ENCODE results near the gene KLHL30.
"Not testable (repeated sequence)": the region's sequence is repeated elsewhere in the genome, so short reads cannot be mapped to it uniquely, and the experiment has no call there.

KLHL30 gene

GRCh38 chr2:238113611-238114010, 24.9 kb upstream of the KLHL30 start:
- Histone ChIP-seq H3K9ac (ENCODE audit: low read length) (no peak overlapping the region), H3F3A (ENCODE audit: insufficient read depth, low read length) (no peaks in the 10 kb centered on the region), H3K4me3 (ENCODE audit: low read length) (no peak overlapping the region), H3K79me2 (ENCODE audit: low read length) (no peaks in the 10 kb centered on the region), H3K27ac (ENCODE audit: low read length) (no peak overlapping the region), H3K9me2 (replicated peaks; ENCODE audit: insufficient read depth, low read length) (no peaks in the 10 kb centered on the region), H3K27me3 (replicated peaks; ENCODE audit: insufficient read depth, low read length) (no peaks in the 10 kb centered on the region), H3K4me2 (ENCODE audit: low read depth, low read length) (no peak overlapping the region), H2AFZ (ENCODE audit: low read length) (no peak overlapping the region), H4K20me1 (ENCODE audit: insufficient read depth, low read length) (no peaks in the 10 kb centered on the region), H3K36me3 (replicated peaks; ENCODE audit: insufficient read depth, low read length) (no peaks in the 10 kb centered on the region), H3K4me1 (ENCODE audit: low read length) (peaks cover 5% of the 10 kb centered on the region), H3K9me3 (replicated peaks; ENCODE audit: insufficient read depth, low read length) (no peaks in the 10 kb centered on the region)
- TF ChIP-seq EZH2phosphoT487 (IDR thresholded peaks at IDR 0.05; ENCODE audit: low read length) (no peak), EZH2 (optimal IDR thresholded peaks at IDR 0.05; ENCODE audit: low read depth, low read length) (no peak), CTCF (IDR thresholded peaks at IDR 0.05; ENCODE audit: low read length) (no peak)
- no peak for DNase-seq

- Histone ChIP-seq H3K79me2 (ENCODE audit: low read length) (no peaks in the 10 kb centered on the region), H3K9me3 (replicated peaks; ENCODE audit: insufficient read depth, low read length) (no peaks in the 10 kb centered on the region), H3K27me3 (replicated peaks; ENCODE audit: insufficient read depth, low read length) (no peaks in the 10 kb centered on the region), H2AFZ (ENCODE audit: low read length) (no peak overlapping the region), H3K4me3 (ENCODE audit: low read length) (no peak overlapping the region), H3K9ac (ENCODE audit: low read length) (no peak overlapping the region), H3K4me1 (ENCODE audit: low read length) (no peaks in the 10 kb centered on the region), H4K20me1 (ENCODE audit: insufficient read depth, low read length) (no peaks in the 10 kb centered on the region), H3K27ac (ENCODE audit: low read length) (no peak overlapping the region), H3K4me2 (ENCODE audit: low read depth, low read length) (no peak overlapping the region), H3K9me2 (replicated peaks; ENCODE audit: insufficient read depth, low read length) (no peaks in the 10 kb centered on the region), H3F3A (ENCODE audit: insufficient read depth, low read length) (no peaks in the 10 kb centered on the region), H3K36me3 (replicated peaks; ENCODE audit: insufficient read depth, low read length) (no peaks in the 10 kb centered on the region)
- no peak for DNase-seq
- TF ChIP-seq EZH2phosphoT487 (IDR thresholded peaks at IDR 0.05; ENCODE audit: low read length), result no peak
Measured at GRCh38 chr2:238114331-238114841, 24.1 kb upstream of the KLHL30 start.

- H3K9me2 ChIP-seq (replicated peaks; ENCODE audit: insufficient read depth, low read length), result no peaks in the 10 kb centered on the region
- no peaks in the 10 kb centered on the region for H4K20me1 ChIP-seq (ENCODE audit: insufficient read depth, low read length)
- H3K36me3 ChIP-seq (replicated peaks; ENCODE audit: insufficient read depth, low read length), result no peaks in the 10 kb centered on the region
- no peak overlapping the region for H3K4me2 ChIP-seq (ENCODE audit: low read depth, low read length)
- no peaks in the 10 kb centered on the region for H3K9me3 ChIP-seq (replicated peaks; ENCODE audit: insufficient read depth, low read length)
- H3K4me1 ChIP-seq (ENCODE audit: low read length), result no peaks in the 10 kb centered on the region
- no peaks in the 10 kb centered on the region for H3K79me2 ChIP-seq (ENCODE audit: low read length)
- H3K4me3 ChIP-seq (ENCODE audit: low read length), result no peak overlapping the region
- TF ChIP-seq EZH2phosphoT487 (IDR thresholded peaks at IDR 0.05; ENCODE audit: low read length) (no peak), EZH2 (optimal IDR thresholded peaks at IDR 0.05; ENCODE audit: low read depth, low read length) (no peak), CTCF (IDR thresholded peaks at IDR 0.05; ENCODE audit: low read length) (no peak)
- H3K9ac ChIP-seq (ENCODE audit: low read length), result no peak overlapping the region
- no peaks in the 10 kb centered on the region for H3K27me3 ChIP-seq (replicated peaks; ENCODE audit: insufficient read depth, low read length)
- DNase-seq, result no peak
- no peak overlapping the region for H2AFZ ChIP-seq (ENCODE audit: low read length)
- no peaks in the 10 kb centered on the region for H3F3A ChIP-seq (ENCODE audit: insufficient read depth, low read length)
- H3K27ac ChIP-seq (ENCODE audit: low read length), result no peak overlapping the region
Measured at GRCh38 chr2:238114851-238115660, 23.4 kb upstream of the KLHL30 start.

- not testable (repeated sequence) for H3K36me3 ChIP-seq (replicated peaks; ENCODE audit: insufficient read depth, low read length); H4K20me1 ChIP-seq (ENCODE audit: insufficient read depth, low read length); DNase-seq; H3K27ac ChIP-seq (ENCODE audit: low read length); H2AFZ ChIP-seq (ENCODE audit: low read length); H3K79me2 ChIP-seq (ENCODE audit: low read length); H3F3A ChIP-seq (ENCODE audit: insufficient read depth, low read length); H3K9me2 ChIP-seq (replicated peaks; ENCODE audit: insufficient read depth, low read length); H3K9me3 ChIP-seq (replicated peaks; ENCODE audit: insufficient read depth, low read length); H3K4me1 ChIP-seq (ENCODE audit: low read length); H3K4me3 ChIP-seq (ENCODE audit: low read length); H3K4me2 ChIP-seq (ENCODE audit: low read depth, low read length); H3K27me3 ChIP-seq (replicated peaks; ENCODE audit: insufficient read depth, low read length); H3K9ac ChIP-seq (ENCODE audit: low read length)
Measured at GRCh38 chr2:238115709-238116108, 22.8 kb upstream of the KLHL30 start.
